GM12875 (cell line): ENCODE measurements around the gene MRGPRF.

Experiments
- H3K4me3 ChIP-seq: one replicate; pipeline ENCODE4 v1.5.1; 2011; ENCODE audit warnings: low read depth, low read length, control low read depth
- CTCF ChIP-seq: IDR thresholded peaks from 2 replicates; pipeline ENCODE4 v1.5.1; 2011; ENCODE audit warnings: low read depth, mild to moderate bottlenecking, control low read depth, inconsistent platforms, low read length, moderate library complexity, borderline replicate concordance; ENCODE audit not compliant: insufficient read depth

MRGPRF gene

GRCh38 chr11:68996376-68997123 lies 16.5 kb downstream of the MRGPRF start:
- no peak overlapping the region for H3K4me3 ChIP-seq
- no peak for TF ChIP-seq CTCF

- TF ChIP-seq CTCF, result no peak
- no peak overlapping the region for H3K4me3 ChIP-seq
These were observed 18.2 kb downstream of the MRGPRF start for GRCh38 chr11:68994894-68995285.

- H3K4me3 ChIP-seq, result no peak overlapping the region
- no peak for TF ChIP-seq CTCF
These were observed 18.7 kb downstream of the MRGPRF start for GRCh38 chr11:68994161-68994893.

- no peak for TF ChIP-seq CTCF
- no peak overlapping the region for H3K4me3 ChIP-seq
These were observed 19.5 kb downstream of the MRGPRF start for GRCh38 chr11:68993546-68993945.

- H3K4me3 ChIP-seq, result no peak overlapping the region
- TF ChIP-seq CTCF, result no peak
These were observed 20.2 kb downstream of the MRGPRF start for GRCh38 chr11:68992743-68993255.

- H3K4me3 ChIP-seq, result no peak overlapping the region
- no peak for TF ChIP-seq CTCF
These were observed 21.9 kb downstream of the MRGPRF start for GRCh38 chr11:68990995-68991780.
